ENCODE results near the gene SPRYD4.

DNA sequence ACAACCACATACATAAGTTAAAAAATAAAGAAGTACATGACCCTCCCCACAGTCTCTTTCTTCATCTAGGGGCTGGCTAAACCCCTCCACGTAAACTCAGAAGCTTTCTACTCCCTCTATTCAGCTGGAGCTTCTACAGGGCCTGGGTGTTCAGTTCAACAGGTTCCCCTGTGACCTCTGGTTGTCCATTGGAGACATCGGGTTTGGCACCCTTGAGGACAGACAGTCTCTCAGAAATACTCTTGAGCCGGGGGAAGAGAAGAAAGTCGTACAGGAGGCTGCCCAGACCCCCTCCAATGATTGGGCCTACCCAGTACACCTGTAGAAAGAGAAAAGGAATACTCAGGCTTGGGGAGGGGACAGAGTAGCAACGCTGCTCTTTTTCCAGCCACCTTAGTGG lies 17.2 kb upstream of the SPRYD4 start:
- TF ChIP-seq CTCF (conservative IDR thresholded peaks at IDR 0.05; ENCODE audit: low read length): no peak
- TF ChIP-seq EZH2phosphoT487 (IDR thresholded peaks at IDR 0.05; ENCODE audit: borderline replicate concordance): no peak

All from Loucy (cell line).